ENCODE results near the gene DCC. TPM values are rescaled to one million over a fixed set of nuclear protein-coding genes. Genes with fewer than 3 reads are reported as not detected.

The DCC gene
- total RNA-seq, 4 donors from 2014 or later, result 0.94 TPM; not detected in 3

DNA sequence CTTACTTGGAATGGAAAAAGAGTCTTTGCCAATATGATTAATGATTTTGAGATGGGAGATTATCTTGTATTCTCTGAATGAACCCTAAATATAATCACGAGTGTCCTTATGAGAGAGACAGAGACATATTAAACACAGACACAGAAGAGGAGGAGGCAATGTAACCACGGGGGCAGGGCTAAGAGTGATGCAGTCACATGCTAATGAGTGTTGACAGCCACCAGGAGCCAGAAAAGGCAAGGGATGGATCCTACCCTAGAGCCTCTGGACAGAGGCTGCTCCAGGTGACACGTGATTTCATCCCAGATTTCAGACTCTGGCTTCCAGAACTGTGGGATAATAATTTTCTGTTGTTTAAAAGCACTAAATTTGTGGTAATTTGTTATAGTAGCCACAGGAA, 1204.9 kb downstream of the DCC start:
- Histone ChIP-seq H3K4me3 (replicated peaks in 1 of 3) (no peak overlapping the region), H3K27me3 (no peaks in the 10 kb centered on the region), H3K9me3 (no peaks in the 10 kb centered on the region), H3K4me1 (no peaks in the 10 kb centered on the region), H3K27ac (no peak overlapping the region), H3K36me3 (no peaks in the 10 kb centered on the region)
- 58 to 61% methylated on average over 3 of the region's 3 CpGs for WGBS, 2 donors
- no peak for DNase-seq
- TF ChIP-seq, protein P1, sequence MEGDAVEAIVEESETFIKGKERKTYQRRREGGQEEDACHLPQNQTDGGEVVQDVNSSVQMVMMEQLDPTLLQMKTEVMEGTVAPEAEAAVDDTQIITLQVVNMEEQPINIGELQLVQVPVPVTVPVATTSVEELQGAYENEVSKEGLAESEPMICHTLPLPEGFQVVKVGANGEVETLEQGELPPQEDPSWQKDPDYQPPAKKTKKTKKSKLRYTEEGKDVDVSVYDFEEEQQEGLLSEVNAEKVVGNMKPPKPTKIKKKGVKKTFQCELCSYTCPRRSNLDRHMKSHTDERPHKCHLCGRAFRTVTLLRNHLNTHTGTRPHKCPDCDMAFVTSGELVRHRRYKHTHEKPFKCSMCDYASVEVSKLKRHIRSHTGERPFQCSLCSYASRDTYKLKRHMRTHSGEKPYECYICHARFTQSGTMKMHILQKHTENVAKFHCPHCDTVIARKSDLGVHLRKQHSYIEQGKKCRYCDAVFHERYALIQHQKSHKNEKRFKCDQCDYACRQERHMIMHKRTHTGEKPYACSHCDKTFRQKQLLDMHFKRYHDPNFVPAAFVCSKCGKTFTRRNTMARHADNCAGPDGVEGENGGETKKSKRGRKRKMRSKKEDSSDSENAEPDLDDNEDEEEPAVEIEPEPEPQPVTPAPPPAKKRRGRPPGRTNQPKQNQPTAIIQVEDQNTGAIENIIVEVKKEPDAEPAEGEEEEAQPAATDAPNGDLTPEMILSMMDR (IDR thresholded peaks at IDR 0.05), result no peak
- no peak for TF ChIP-seq POLR2A (IDR thresholded peaks at IDR 0.05)
- intact Hi-C loops (cut with DNase I), result no loop called here

DNA sequence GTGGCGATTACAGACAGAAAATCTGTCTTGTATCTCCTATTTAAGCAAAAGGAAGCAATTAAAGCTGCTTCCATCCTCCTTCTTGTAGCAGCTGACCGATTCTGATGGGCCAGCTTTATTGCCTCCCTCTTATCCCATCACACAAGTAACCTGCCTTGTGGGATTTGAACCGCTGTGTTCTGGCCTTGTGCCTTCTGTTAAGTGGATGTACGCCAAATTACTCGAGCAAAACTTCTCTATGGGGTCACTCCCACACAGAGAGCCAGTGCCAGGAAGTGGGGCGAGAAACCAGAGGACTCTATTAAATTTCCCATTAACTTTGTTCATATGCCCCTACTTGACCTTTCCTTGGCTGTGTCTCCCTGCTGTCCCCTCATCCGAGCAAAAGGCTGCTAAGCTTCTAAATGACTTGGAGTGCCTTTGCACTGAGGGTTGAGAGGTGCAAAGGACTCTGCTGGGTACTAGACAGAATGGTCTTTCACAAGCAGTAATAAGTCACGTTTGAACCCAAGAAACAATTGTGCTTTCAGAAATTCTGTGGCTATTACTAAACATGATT, 1212.0 kb downstream of the DCC start:
- DNase-seq, result peak; percentile 26 to 38
- TF ChIP-seq, protein P1 (IDR thresholded peaks at IDR 0.05), result no peak
- no peak for TF ChIP-seq POLR2A (IDR thresholded peaks at IDR 0.05)
- Histone ChIP-seq H3K9me3 (no peaks in the 10 kb centered on the region), H3K27ac (no peak overlapping the region), H3K4me1 (no peaks in the 10 kb centered on the region), H3K27me3 (no peaks in the 10 kb centered on the region), H3K36me3 (no peaks in the 10 kb centered on the region), H3K4me3 (replicated peaks in 1 of 3) (no peak overlapping the region)
- WGBS, 2 donors, result 17 to 20% methylated on average over 8 of the region's 8 CpGs
- intact Hi-C loops (cut with DNase I), result no loop called here

DNA sequence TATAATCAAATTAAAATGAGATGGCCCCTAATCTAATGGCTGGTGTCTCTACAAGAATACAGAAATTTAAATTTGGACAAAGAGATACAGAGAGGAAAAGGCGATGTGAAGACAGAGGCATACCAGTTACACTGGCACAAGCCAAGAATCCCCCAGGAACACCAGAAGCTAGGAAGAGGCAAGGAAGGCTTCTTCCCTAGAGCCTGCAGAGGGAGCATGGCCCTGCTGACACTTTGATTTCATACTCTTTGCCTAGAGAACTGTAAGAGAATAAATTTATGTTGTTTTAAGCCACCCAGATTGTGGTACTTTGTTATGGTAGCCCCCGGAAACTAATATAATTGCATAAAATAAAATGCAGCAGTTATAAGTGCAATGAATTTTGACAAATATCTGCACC, 1213.0 kb downstream of the DCC start:
- 93% methylated on average over 2 of the region's 2 CpGs for WGBS, 2 donors
- no peak overlapping the region for H3K4me3 ChIP-seq (replicated peaks in 1 of 3)
- TF ChIP-seq, protein P1 (IDR thresholded peaks at IDR 0.05), result no peak
- TF ChIP-seq POLR2A (IDR thresholded peaks at IDR 0.05), result no peak
- no peak for DNase-seq
- H3K27ac ChIP-seq, result no peak overlapping the region
- no peaks in the 10 kb centered on the region for H3K9me3 ChIP-seq
- H3K27me3 ChIP-seq, result no peaks in the 10 kb centered on the region
- intact Hi-C loops (cut with DNase I), result no loop called here
- no peaks in the 10 kb centered on the region for H3K36me3 ChIP-seq
- H3K4me1 ChIP-seq, result no peaks in the 10 kb centered on the region

DNA sequence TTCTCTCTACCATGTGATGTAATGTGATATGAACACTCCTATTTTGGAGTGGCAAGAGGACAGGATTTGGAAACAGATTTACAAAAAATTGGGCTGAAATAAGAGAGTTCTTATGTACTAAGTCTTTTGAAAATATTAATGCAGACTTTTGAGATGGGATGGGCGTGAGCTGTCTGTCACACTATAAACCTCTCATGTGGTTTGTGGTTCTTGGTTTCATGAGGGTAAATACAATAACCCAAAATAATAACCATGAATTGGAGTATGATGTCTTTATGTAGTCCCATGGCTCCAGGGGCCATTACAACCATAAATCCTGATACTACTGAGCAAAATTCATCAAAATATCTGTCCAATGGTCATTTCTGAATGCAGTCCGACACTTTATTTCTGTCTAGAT, 1216.5 kb downstream of the DCC start:
- no peaks in the 10 kb centered on the region for H3K36me3 ChIP-seq
- H3K27me3 ChIP-seq, result no peaks in the 10 kb centered on the region
- no peak overlapping the region for H3K4me3 ChIP-seq (replicated peaks in 1 of 3)
- no peak overlapping the region for H3K27ac ChIP-seq
- no peak for TF ChIP-seq POLR2A (IDR thresholded peaks at IDR 0.05)
- TF ChIP-seq, protein P1 (IDR thresholded peaks at IDR 0.05), result no peak
- 92 to 94% methylated on average over 2 of the region's 2 CpGs for WGBS, 2 donors
- intact Hi-C loops (cut with DNase I), result no loop called here
- H3K9me3 ChIP-seq, result no peaks in the 10 kb centered on the region
- no peak for DNase-seq
- no peaks in the 10 kb centered on the region for H3K4me1 ChIP-seq

DNA sequence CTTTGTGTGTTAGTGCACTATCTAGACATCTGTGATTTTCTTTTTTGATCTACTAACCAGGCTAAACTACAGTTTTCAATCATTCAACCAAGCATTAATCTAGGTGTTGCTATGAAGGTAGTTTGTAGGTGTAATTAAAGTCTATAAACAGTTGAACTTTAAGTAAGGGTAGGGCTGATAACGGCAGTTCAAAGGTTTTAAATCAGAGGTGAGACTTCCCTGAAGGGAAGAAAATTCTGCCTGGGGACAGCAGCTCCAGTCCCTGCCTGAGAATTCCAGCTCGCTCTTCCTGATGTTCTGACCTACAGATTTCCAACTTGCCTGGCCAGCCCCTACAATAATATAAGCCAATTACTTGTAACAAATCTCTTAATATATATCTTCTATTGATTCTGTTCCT, 1220.5 kb downstream of the DCC start:
- Histone ChIP-seq H3K9me3 (no peaks in the 10 kb centered on the region), H3K27me3 (no peaks in the 10 kb centered on the region), H3K4me1 (no peaks in the 10 kb centered on the region), H3K36me3 (no peaks in the 10 kb centered on the region), H3K4me3 (replicated peaks in 1 of 3) (no peak overlapping the region), H3K27ac (no peak overlapping the region)
- 89 to 92% methylated on average over 2 of the region's 2 CpGs for WGBS, 2 donors
- DNase-seq, result no peak
- intact Hi-C loops (cut with DNase I), result loop anchor here (10.0 kb wide), 1 partner anchor 554 kb away; no protein-coding TSS in a partner anchor
- TF ChIP-seq, protein P1 (IDR thresholded peaks at IDR 0.05), result no peak
- TF ChIP-seq POLR2A (IDR thresholded peaks at IDR 0.05), result no peak

All from thyroid gland (tissue), 4 donors.